Ascending aorta (tissue), 2 donors: ENCODE results near the gene ONECUT3. TPM values are rescaled to one million over a fixed set of nuclear protein-coding genes. Genes with fewer than 3 reads are reported as not detected.

Experiments used
- DNase-seq, 2 donors: peaks; one replicate each; pipeline ENCODE4 v3.0.0-alpha.2; 2019; ENCODE audit warnings: low spot score in 2 of 2
- H3K27ac ChIP-seq, 2 donors: fragments of 200-600 bp; sonication (generic); one replicate each; pipeline ENCODE4 v1.5.1; 2016 to 2017; ENCODE audit warnings: mild to moderate bottlenecking in 1 of 2
- H3K27me3 ChIP-seq: fragments of 200-600 bp; sonication (generic); one replicate; pipeline ENCODE4 v1.5.1; 2017
- H3K36me3 ChIP-seq, 2 donors: fragments of 200-600 bp; sonication (generic); one replicate each; pipeline ENCODE4 v1.5.1; 2016
- H3K4me1 ChIP-seq, 2 donors: fragments of 200-600 bp; sonication (generic); one replicate each; pipeline ENCODE4 v1.5.1; 2016 to 2017; ENCODE audit warnings: mild to moderate bottlenecking in 1 of 2
- H3K4me3 ChIP-seq, 2 donors: fragments of 200-600 bp; sonication (generic); one replicate each; pipeline ENCODE4 v1.5.1; 2016 to 2017; ENCODE audit warnings: mild to moderate bottlenecking in 1 of 2
- H3K9me3 ChIP-seq, 2 donors: fragments of 200-600 bp; sonication (generic); one replicate each; pipeline ENCODE4 v1.5.1; 2016
- intact Hi-C: fragments of 100-400 bp; cut with DNase I; formaldehyde crosslinking; loops from one replicate; pipeline ENCODE4 v1.15.1; 2023
- total RNA-seq: library from RNA; depleted of rRNA; stranded (reverse); fragments of >200 nt; gene quantifications from one replicate; pipeline ENCODE4 v1.1.0, GENCODE V29; 2016
- TF ChIP-seq, protein P1 (sequence below), 3 experiments: fragments of 200-600 bp in 2 of 3; fragments of 450-650 bp in 1 of 3; sonication (generic) in 2 of 3; IDR thresholded peaks; one replicate each; pipeline ENCODE4 v1.5.1; 2016 to 2019; ENCODE audit warnings: antibody characterized with exemption in 3 of 3, mild to moderate bottlenecking in 1 of 3, moderate library complexity in 1 of 3

Gene ONECUT3
- total RNA-seq, 1 donor from 2014 or later, result not detected

DNA sequence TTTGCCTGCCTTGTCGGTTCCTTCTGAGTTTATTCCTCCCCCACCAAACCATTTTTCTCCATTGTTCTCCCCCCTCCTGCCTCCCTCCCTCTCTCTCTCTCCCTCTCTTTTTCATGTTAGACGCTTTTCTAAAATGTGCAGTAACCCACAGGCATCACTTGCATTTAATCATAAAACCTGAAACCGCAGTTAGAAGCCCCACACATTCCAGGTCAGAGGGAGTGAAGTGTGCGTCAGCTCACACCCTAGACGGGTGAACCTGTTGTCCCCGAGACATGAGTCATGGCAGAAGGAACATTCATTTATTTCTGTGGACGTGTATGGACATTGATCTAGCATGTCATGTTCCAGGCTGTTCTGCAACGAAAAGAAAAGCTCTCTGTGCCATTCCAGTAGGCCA, 19.9 kb downstream of the ONECUT3 start:
- peaks cover 15 to 18% of the 10 kb centered on the region in 2 donors for H3K9me3 ChIP-seq
- TF ChIP-seq, protein P1, sequence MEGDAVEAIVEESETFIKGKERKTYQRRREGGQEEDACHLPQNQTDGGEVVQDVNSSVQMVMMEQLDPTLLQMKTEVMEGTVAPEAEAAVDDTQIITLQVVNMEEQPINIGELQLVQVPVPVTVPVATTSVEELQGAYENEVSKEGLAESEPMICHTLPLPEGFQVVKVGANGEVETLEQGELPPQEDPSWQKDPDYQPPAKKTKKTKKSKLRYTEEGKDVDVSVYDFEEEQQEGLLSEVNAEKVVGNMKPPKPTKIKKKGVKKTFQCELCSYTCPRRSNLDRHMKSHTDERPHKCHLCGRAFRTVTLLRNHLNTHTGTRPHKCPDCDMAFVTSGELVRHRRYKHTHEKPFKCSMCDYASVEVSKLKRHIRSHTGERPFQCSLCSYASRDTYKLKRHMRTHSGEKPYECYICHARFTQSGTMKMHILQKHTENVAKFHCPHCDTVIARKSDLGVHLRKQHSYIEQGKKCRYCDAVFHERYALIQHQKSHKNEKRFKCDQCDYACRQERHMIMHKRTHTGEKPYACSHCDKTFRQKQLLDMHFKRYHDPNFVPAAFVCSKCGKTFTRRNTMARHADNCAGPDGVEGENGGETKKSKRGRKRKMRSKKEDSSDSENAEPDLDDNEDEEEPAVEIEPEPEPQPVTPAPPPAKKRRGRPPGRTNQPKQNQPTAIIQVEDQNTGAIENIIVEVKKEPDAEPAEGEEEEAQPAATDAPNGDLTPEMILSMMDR (IDR thresholded peaks at IDR 0.05), result no peak
- H3K27ac ChIP-seq, result no peak overlapping the region
- H3K4me3 ChIP-seq, result no peak overlapping the region
- peaks cover 0 to 2% of the 10 kb centered on the region in 2 donors for H3K4me1 ChIP-seq
- DNase-seq, result no peak
- no peaks in the 10 kb centered on the region for H3K36me3 ChIP-seq
- intact Hi-C loops, result no loop called here
- peaks cover 20% of the 10 kb centered on the region for H3K27me3 ChIP-seq

GRCh38 chr19:1774989-1775772, 21.9 kb downstream of the ONECUT3 start:
- no peak overlapping the region for H3K27ac ChIP-seq
- no peaks in the 10 kb centered on the region for H3K36me3 ChIP-seq
- no peak for DNase-seq
- H3K4me3 ChIP-seq, result no peak overlapping the region
- peaks cover 0 to 2% of the 10 kb centered on the region in 2 donors for H3K4me1 ChIP-seq
- TF ChIP-seq, protein P1 (IDR thresholded peaks at IDR 0.05), result peak in 2 of 3 experiments; percentile 33 to 42
- peaks cover 16% of the 10 kb centered on the region for H3K27me3 ChIP-seq
- peaks cover 13 to 15% of the 10 kb centered on the region in 2 donors for H3K9me3 ChIP-seq
- intact Hi-C loops, result no loop called here

- peaks cover 16% of the 10 kb centered on the region for H3K27me3 ChIP-seq
- no peaks in the 10 kb centered on the region for H3K36me3 ChIP-seq
- peaks cover 5 to 6% of the 10 kb centered on the region in 2 donors for H3K9me3 ChIP-seq
- intact Hi-C loops, result no loop called here
- peaks cover 0 to 2% of the 10 kb centered on the region in 2 donors for H3K4me1 ChIP-seq
- no peak overlapping the region for H3K27ac ChIP-seq
- TF ChIP-seq, protein P1 (IDR thresholded peaks at IDR 0.05), result no peak
- H3K4me3 ChIP-seq, result no peak overlapping the region
- DNase-seq, result no peak
These were observed 22.8 kb downstream of the ONECUT3 start for GRCh38 chr19:1775951-1776605.

- intact Hi-C loops, result no loop called here
- Histone ChIP-seq H3K4me1 (peaks cover 0 to 2% of the 10 kb centered on the region in 2 donors), H3K27ac (no peak overlapping the region), H3K4me3 (no peak overlapping the region), H3K9me3 (peaks cover 4 to 6% of the 10 kb centered on the region in 2 donors), H3K36me3 (no peaks in the 10 kb centered on the region), H3K27me3 (peaks cover 16% of the 10 kb centered on the region)
- TF ChIP-seq, protein P1 (IDR thresholded peaks at IDR 0.05), result no peak
- no peak for DNase-seq
These were observed 23.4 kb downstream of the ONECUT3 start for GRCh38 chr19:1776606-1777147.

GRCh38 chr19:1777149-1777548, 23.8 kb downstream of the ONECUT3 start:
- TF ChIP-seq, protein P1 (IDR thresholded peaks at IDR 0.05), result no peak

More at GRCh38 chr19:1777149-1777548, 23.8 kb downstream of the ONECUT3 start:
- peaks cover 9 to 11% of the 10 kb centered on the region in 2 donors for H3K9me3 ChIP-seq
- DNase-seq, result no peak
- intact Hi-C loops, result no loop called here
- H3K27ac ChIP-seq, result no peak overlapping the region
- H3K4me1 ChIP-seq, result peaks cover 0 to 2% of the 10 kb centered on the region in 2 donors
- no peak overlapping the region for H3K4me3 ChIP-seq
- peaks cover 16% of the 10 kb centered on the region for H3K27me3 ChIP-seq
- H3K36me3 ChIP-seq, result no peaks in the 10 kb centered on the region
